Right atrium auricular region (tissue), 2 donors: ENCODE results near the gene SKI. TPM values are rescaled to one million over a fixed set of nuclear protein-coding genes. Genes with fewer than 3 reads are reported as not detected.
A peak's percentile ranks its signal among the peaks of the same experiment; 100 is the strongest.

Experiments used
- DNase-seq: peaks from one replicate; pipeline ENCODE4 v3.0.0-alpha.2; 2019; ENCODE audit warnings: low spot score
- H3K27ac ChIP-seq, 2 donors: fragments of 200-600 bp; sonication (generic); 1 replicate in 1 of 2; 2 replicates in 1 of 2; pipeline ENCODE4 v1.5.1; 2016 to 2019
- H3K27me3 ChIP-seq, 2 donors: fragments of 200-600 bp; sonication (generic); one replicate each; pipeline versions ENCODE4 v1.5.1 to v1.6.0; 2017 to 2019
- H3K36me3 ChIP-seq: fragments of 200-600 bp; sonication (generic); one replicate; pipeline ENCODE4 v1.5.1; 2016
- H3K4me1 ChIP-seq, 2 donors: fragments of 200-600 bp; sonication (generic); one replicate each; pipeline versions ENCODE4 v1.5.1 to v1.6.0; 2017 to 2019
- H3K4me3 ChIP-seq, 2 donors: fragments of 200-600 bp; sonication (generic); 1 replicate in 1 of 2; 2 replicates in 1 of 2; pipeline ENCODE4 v1.5.1; 2017 to 2019; ENCODE audit warnings: mild to moderate bottlenecking in 1 of 2, moderate library complexity in 1 of 2
- H3K9me3 ChIP-seq, 2 donors: fragments of 200-600 bp; sonication (generic); one replicate each; pipeline ENCODE4 v1.5.1; 2019
- CTCF ChIP-seq, 2 donors: fragments of 200-600 bp; sonication (generic); IDR thresholded peaks; one replicate each; pipeline ENCODE4 v1.5.1; 2019; ENCODE audit warnings: antibody characterized with exemption in 2 of 2
- total RNA-seq, 2 donors: library from RNA; depleted of rRNA; stranded (reverse); fragments of >200 nt; gene quantifications; one replicate each; pipeline ENCODE4 v1.1.0, GENCODE V29; 2016

The SKI gene
- total RNA-seq, 2 donors from 2014 or later: 36.7 to 57.2 TPM

- Histone ChIP-seq H3K27ac (peak overlapping the region; percentile 88 to 90), H3K9me3 (no peaks in the 10 kb centered on the region), H3K4me3 (peak overlapping the region in 1 of 2 donors; percentile 41), H3K4me1 (peaks cover 0 to 99% of the 10 kb centered on the region in 2 donors), H3K27me3 (no peaks in the 10 kb centered on the region), H3K36me3 (peaks cover 28% of the 10 kb centered on the region)
- TF ChIP-seq CTCF (IDR thresholded peaks at IDR 0.05): no peak
- peak; percentile 92 for DNase-seq
These were observed 72.9 kb downstream of the SKI start for GRCh38 chr1:2300851-2301606.

GRCh38 chr1:2301607-2302291 is 73.6 kb downstream of the SKI start:
- DNase-seq: no peak
- no peak for TF ChIP-seq CTCF (IDR thresholded peaks at IDR 0.05)
- Histone ChIP-seq H3K9me3 (no peaks in the 10 kb centered on the region), H3K36me3 (peaks cover 35% of the 10 kb centered on the region), H3K4me3 (peak overlapping the region in 1 of 2 donors; percentile 41), H3K27ac (peak overlapping the region; percentile 88 to 90), H3K4me1 (peaks cover 0 to 94% of the 10 kb centered on the region in 2 donors), H3K27me3 (no peaks in the 10 kb centered on the region)

DNA sequence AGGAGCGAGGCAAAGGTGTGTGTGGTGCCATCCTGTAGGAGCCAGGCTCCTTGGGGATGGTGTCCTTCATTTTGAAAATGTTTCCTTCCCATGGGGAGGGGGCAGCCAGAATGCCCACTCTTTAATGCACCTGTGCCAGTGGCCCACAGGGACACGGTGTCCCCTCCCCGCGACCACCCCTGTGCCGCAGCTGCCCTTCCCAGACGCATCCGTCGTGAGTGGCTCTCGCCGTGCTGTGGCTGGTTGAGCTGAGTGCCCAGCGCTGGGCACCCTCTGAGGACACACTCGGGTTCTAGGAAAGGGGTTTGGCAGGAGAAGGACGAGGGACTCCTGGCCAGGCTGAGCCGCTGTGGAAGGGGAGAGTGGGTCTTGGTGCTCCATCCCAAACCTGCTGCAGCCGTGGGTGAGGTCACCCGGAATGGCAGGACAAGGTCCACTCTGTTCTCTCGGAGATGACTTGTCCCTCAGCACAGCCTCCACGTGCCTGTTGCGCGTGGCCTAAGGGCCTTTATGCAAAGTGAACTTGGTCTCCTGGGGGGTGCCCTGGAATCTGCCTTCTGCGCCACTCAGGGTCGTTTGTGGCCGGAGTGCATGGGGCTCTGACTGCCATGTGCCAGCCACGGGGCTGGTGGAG is 74.3 kb downstream of the SKI start:
- no peak overlapping the region for H3K4me3 ChIP-seq
- peak overlapping the region; percentile 88 to 90 for H3K27ac ChIP-seq
- no peaks in the 10 kb centered on the region for H3K27me3 ChIP-seq
- no peak for TF ChIP-seq CTCF (IDR thresholded peaks at IDR 0.05)
- peaks cover 41% of the 10 kb centered on the region for H3K36me3 ChIP-seq
- H3K9me3 ChIP-seq: no peaks in the 10 kb centered on the region
- DNase-seq: no peak
- H3K4me1 ChIP-seq: peaks cover 0 to 87% of the 10 kb centered on the region in 2 donors

DNA sequence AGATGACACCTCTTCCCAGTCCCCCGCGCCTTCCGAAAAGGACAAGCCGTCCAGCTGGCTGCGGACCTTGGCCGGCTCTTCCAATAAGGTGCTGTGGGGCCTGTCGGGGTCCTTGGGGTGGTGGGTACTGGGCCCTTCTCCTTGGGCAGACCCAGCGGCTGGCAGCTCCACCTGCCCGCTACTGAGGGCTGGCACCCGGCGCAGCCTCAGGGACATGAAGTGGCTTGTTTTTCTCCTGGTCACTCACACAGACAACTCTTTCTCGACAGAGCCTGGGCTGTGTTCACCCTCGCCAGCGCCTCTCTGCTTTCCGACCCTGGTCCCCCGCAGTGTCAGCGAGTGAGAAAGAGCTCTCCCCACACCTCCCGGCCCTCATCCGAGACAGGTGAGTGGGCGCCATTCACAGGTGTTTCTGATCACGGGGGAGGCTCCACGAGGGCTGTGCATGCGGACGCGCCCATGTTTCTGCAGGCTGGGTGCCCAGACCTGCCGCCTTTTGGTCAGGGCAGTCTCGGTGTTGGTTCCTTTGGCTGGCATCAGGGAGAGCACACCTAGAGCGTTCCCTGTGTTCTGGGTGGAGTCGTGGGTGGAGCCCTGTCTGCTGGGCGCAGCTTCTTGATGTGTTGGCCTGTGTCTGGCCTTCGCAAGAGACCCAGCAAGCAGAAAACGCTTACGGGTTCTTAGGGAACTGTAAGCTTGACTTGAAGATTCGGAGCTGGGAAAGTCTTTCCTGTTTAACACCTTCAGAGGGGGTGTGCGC is 75.1 kb downstream of the SKI start:
- Histone ChIP-seq H3K9me3 (no peaks in the 10 kb centered on the region), H3K27ac (peak overlapping the region in 1 of 2 donors; percentile 88), H3K36me3 (peaks cover 48% of the 10 kb centered on the region), H3K4me3 (no peak overlapping the region), H3K27me3 (no peaks in the 10 kb centered on the region), H3K4me1 (peaks cover 0 to 80% of the 10 kb centered on the region in 2 donors)
- TF ChIP-seq CTCF (IDR thresholded peaks at IDR 0.05): no peak
- DNase-seq: no peak

GRCh38 chr1:2303781-2304180 is 75.7 kb downstream of the SKI start:
- no peak for TF ChIP-seq CTCF (IDR thresholded peaks at IDR 0.05)
- peaks cover 0 to 74% of the 10 kb centered on the region in 2 donors for H3K4me1 ChIP-seq
- DNase-seq: no peak

More at GRCh38 chr1:2303781-2304180, 75.7 kb downstream of the SKI start:
- Histone ChIP-seq H3K9me3 (no peaks in the 10 kb centered on the region), H3K27me3 (no peaks in the 10 kb centered on the region), H3K4me3 (no peak overlapping the region), H3K36me3 (peaks cover 54% of the 10 kb centered on the region), H3K27ac (peak overlapping the region in 1 of 2 donors; percentile 88)
